NCI-H146 treated with DMSO at 0.1 percent for 48 hours (cell line): ENCODE results near the gene MTNR1A.

Experiments used
- DNase-seq: peaks from one replicate; lab custom pipeline; 2025; ENCODE audit not compliant: unreplicated experiment; lab: John Stamatoyannopoulos, UW

MTNR1A gene

DNA sequence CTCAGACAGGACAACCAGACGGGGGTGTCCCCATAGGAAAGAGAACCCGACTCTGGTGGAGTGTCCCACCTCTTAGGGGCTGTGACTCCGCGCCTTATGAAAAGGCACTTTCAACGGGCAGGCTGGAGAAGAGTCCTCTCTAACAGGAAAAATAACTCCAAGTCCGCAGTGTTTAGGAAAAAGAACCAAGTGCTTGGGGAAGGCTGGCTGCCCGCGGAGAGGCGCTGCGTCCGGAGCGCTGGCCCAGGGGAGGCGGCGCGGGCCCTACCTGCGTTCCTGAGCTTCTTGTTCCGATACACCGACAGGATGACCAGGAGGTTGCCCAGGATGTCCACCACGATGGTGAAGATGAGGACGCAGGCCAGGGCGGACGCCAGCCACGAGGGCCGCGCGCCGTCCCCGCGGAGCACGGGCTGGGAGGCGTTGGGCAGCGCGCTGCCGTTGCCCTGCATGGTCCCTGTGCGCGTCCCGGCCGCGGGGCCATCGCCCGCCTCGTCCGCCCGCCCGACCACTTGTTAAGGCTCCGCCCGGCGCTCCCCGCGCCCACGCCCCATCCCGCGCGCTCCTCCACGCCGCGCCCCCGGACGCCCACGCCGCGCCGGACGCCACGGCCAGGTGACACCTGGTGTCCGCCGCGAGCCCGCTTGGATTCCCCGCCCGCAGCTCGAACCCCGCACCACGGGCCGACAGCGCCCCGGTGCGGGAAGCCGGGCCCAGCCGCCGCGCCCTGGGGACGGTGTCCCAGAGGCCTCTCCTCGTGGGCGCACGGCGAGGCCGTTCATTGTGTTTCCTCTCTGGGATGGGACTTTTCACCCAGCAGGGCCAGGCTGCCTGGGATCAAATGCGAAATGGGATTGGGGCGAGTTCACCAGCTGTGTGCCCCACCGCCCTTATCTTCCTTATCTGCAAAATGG lies at the start of gene MTNR1A:
TSS of gene MTNR1A (minus strand) at position 654 of the 914 bp plus-strand sequence. CDS start at position 452, 202 bp downstream.
- DNase-seq = no peak

DNA sequence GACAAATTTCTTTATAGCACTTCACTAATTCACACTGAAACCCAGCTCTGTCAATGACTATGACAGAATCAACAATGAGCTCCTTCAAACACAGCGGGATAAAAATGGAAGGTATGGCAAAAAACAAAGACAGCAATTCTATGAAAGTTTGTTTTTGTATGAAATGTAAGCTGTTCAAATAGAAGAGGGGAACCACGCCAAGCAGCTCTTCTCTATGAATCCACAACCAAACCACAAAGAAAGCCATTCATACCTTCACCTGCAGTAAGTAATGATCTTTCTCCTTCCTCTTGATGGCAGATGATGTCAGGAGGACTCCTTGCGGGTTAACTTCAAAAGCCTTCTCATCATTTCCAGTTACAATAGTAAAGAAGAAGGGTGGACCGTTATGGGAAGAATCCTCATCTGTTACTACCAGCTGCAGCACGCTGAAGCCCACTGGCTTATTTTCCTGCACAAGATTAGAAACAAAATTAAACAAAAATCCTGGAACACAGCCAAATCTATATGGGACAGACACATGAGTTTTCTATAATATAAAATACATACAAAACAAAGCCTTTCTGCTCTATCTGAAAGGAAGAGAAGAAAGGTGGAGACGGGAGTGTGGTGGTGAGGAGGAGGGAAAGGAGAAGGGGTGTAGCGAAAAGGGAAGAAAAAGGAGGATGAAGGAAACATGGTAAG lies 48.9 kb upstream of the MTNR1A start:
- DNase-seq = no peak

DNA sequence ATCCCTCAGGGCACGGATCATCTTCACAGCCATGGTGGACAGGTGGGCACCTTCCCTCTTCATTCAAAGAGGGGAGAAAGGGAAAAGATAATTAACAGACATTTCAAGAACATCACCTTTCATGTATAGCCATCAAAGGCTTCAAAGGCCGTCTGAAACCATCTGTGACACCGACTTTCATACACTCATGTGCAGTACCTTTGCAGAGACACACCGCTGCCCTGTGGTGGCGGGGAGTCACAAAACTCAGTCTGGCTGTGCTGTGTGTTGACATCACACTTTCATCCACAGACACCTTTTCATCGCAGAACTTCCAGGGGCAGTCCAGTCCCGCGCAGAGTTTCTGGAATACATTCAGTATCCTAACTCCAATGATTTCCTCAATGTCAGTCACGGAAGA lies 47.6 kb upstream of the MTNR1A start:
- DNase-seq = no peak

DNA sequence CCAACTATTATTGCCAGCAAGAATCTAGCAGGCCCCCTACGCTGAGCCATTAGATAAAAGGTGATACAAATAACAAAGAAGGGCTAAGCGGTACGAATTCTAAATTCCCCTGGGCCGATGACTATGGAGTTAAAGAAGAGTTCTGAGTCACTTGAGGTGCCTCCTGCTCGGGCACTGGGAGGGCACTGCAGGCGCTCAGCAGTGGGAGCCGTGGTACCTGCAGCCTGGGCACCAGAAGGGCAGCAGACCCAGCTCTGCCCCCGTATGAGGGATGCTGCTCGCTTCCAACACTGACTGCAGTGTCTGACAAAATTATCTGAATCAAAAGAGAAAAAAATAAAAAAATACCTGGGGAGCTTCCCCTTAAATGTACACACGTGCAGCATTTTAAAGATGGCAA lies 44.1 kb upstream of the MTNR1A start:
- no peak for DNase-seq

DNA sequence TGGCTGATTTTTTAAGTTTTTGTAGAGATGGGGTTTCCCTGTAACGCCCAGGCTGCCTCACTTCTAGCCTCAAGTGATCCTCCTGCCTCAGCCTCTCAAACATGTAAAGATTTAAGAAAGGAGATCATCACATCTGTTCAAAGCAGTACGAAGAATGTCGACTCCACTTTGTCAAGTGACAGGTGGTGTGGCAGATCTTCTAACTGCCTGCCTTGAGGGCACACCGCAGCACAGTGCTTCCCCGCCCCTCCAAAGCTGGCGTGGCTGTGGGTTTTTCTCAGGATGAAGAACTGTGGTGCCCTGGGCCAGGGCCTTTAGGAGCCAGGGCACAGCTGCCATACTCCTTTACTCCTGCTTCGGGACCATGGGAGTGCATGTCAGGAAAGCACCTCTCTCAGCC lies 43.3 kb upstream of the MTNR1A start:
- DNase-seq = no peak

DNA sequence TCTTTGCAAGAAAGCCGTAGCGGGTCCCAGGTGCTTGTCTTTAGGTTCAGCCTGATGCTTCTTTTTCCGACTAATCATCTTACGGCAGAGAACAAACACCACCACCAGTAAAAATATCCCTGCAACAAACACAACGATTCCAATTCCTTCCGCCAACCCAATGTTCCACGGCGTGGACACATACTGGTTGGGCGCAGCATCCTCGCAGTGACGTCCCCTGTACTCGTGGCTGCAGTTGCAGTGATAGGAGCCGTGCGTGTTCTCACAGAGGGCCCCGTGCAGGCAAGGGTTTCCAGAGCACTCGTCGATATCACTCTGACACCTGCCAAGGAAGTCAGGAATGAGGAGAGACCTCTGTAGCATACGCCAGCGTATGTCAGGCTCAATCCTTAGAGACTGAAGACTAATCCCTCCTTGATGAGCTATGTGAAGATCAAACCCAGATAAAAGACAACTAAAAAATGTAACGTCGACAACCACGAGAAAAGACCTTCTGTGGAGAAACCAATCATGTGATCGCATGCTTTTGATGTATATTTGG lies 41.6 kb upstream of the MTNR1A start:
- no peak for DNase-seq

DNA sequence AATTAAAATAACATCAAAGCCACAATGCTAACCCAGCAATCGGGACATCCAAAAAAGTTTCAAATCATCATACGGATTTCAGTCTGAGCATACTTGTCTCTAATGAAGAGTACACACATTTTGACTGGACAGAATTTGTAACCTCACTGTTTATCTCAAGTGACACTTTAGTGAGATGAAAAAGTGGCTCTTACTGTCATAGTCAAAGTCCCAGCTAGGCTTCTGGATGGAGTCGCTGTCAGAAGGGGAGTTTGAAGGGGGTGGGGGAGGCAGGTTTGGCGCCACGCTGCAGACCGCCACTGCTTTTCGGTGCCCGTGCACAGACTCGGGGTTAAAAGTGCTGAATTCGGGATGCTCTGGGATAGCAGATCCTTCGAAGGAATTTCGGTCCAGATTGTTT lies 41.0 kb upstream of the MTNR1A start:
- DNase-seq = no peak

DNA sequence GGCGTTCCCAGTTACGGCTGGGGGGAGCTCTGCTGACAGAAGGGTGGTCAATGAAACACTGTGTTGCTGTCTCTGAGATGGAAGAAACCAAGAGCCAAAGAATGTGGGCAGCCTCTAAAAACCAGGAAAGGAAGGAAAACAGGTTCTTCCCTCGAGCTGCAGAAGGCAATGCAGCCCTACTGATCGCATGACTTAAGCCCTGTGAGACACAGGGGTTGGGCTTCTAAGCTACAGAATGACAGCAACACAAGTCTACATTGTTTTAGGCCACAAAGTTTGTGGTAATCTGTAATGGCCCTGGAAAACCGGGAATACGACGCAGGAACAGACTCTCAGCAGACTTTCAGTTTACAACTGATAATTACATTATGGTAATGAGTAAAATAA lies 38.2 kb upstream of the MTNR1A start:
- no peak for DNase-seq

DNA sequence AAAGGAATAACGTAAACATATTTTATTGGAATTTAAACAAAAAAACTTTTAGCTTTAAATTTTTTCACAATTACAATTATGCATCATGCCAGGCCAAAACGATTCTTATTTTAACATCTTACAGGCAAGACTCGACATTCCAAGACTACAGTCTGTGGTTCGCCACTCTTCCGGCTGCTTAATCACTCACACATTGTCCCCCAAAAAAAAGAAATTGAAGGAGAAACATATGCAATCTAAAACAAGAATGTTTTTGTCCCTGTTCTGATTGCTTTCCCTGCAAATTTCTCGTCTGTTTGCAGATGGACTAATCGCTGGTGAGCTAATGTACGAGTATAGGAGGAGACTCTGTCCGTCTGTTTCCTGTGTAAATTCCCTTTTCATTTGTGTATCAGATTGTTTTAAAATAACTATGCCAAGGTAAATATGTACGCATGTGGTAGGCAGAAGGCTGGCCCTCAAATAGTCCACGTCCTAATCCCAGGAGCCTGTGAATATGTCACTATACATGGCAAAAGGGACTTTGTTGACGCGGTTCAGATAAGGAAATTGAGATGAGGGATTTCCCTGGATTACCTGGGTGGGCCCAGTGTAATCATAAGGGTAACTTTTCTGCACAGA lies 37.7 kb upstream of the MTNR1A start:
- no peak for DNase-seq

DNA sequence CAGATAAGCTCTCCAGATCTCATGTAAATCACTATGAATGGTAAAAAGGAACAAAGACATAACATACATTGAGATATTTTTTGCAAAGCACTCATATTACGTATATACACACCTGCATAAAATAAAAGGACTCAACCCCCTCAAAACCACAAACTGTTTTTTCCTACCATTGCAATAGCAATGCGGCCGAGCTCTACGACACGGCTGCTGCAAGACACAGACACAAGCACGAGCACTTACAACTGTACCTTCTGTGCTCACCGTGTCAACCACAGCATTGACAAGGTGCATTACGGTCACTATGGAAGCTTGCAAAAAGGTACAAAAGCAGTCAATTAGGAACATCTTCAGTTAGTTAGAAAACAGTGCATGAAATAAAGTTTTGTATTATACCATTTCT lies 37.1 kb upstream of the MTNR1A start:
- no peak for DNase-seq

DNA sequence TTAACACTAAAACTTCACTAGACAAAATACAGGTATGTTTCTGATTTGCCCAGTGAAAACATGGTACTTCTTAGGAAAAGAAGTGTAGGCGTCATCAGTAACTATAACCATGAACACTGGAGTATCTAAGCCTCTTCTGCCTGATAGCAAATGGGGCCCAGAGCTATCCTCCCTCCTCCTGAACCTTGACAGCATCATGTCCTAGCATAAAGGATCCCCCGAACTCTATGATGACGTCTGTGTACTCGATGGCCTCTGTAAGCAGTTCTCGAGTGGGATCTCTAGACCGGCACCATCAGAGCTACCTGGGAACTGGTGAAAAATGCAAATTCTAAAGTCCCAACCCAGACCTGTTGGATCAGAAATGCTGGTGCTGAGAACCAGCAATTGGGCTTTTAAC lies 36.3 kb upstream of the MTNR1A start:
- no peak for DNase-seq

DNA sequence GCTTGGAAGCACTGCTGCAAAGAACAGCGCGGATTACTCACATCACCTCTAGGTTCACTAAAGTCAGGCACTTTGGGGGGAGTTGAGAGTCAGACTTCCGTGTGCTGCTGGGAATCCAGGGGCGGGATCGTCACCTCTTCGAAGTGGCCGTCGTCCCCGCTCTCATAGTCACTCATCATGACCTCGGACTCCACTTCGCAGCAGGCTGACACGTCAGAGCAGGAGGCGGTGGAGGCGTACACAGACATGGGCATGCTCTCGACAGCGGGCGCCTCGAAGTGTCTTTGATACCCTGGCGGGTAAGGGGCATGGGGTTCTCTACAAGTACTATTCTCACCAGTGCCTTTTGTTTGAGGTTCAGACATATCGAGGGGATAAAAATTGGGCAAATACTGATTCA lies 33.1 kb upstream of the MTNR1A start:
- DNase-seq = no peak

DNA sequence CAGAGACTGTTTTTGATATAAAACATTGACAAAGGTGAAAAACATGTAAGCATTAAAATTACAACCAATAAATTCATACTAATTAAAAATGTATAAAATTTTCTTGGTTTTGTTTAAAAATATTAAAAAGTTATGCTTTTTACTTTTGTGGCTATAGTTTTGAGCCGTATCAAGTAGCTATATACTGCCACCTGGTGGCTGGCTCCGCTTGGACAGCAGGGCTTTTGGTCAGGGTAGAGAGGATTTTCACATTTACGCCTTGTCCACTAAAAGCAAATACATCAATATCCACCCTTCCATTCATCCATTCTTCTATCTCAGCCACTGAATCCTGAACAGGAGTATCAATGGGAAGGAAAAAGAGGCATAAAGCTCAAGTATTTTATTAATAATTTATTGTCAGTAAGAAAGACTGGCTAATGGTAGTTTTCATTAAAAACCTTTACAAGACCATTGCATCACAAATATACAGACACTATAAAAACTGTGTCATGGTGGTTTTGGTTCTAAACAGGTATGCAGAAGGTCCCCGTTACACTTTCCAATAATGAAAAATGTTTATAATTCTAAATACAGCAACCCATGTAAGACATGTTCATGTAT lies 32.1 kb upstream of the MTNR1A start:
- DNase-seq = no peak

DNA sequence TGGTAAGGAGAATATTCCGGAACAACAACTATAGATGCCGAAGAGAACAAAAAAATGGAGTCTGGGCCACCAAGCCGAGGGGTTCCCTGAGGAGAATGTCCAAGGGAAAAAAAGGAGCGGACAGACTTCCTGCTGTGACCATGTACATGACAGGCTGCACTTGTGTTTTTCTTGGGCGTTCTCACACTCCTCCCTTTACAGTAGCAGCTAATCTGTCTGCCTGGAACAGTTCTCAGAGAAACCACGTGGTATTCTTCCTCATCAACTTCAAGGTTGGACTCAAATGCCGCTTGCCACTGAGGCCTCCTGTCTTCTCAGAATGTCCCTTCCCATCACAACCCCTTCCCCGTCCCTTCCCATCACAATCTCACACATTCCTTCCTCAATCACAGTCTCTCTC lies 30.8 kb upstream of the MTNR1A start:
- no peak for DNase-seq

DNA sequence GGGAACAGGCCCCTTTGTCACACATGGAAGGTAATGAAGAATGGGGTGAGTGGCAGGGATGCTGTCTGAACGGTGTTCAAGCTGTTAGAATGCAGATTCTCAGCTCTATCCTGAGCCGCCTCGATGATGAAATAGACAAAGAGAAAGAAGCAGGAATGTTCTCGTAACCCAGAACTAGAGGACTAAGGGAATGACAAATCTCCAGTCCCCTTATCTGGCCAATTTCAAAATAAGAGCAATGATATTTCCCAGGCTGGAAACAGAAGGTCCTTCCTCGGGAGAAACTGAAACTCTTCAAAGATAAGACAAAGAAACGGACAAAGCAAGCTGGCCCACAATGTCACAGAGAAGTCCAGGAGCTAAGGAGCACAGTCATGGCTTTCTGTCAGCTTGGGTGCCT lies 29.5 kb upstream of the MTNR1A start:
- no peak for DNase-seq

DNA sequence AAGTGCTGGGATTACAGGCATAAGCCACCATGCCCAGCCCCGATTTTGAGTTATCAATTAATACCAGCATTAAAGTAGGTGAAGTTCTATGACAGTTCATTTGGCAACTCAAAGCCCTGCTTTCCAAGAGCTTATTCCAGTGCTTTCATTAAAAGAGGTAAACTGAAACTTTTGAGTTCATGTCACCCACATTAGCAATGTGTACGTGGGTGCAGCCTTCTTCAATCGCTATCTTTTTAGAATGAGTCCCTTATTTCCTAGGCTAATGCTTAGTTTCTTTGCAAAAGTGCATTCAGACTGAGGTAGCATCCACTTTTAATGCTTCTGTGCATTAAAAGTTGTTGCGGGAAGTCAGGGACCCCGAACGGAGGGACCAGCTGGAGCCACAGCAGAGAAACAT lies 26.1 kb upstream of the MTNR1A start:
- no peak for DNase-seq

DNA sequence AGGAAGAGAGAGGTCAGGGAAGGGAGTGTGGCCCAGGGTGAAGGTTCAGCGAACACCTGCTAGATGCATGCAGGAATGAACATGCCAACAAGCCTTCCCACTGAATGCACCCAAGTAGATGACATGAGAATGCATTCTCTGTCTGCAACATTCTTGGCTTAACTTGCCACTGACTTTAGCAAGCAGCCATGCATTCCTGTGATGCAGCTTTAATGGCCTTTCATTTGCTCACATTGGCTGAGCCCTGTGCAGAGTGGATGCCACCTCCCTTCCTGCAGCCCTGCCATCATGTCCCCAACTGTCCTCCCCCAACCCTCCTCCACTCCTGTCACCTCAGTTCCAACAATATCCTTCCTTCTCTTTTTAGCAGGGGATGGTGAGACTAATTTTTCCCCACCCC lies 25.3 kb upstream of the MTNR1A start:
- DNase-seq = no peak

DNA sequence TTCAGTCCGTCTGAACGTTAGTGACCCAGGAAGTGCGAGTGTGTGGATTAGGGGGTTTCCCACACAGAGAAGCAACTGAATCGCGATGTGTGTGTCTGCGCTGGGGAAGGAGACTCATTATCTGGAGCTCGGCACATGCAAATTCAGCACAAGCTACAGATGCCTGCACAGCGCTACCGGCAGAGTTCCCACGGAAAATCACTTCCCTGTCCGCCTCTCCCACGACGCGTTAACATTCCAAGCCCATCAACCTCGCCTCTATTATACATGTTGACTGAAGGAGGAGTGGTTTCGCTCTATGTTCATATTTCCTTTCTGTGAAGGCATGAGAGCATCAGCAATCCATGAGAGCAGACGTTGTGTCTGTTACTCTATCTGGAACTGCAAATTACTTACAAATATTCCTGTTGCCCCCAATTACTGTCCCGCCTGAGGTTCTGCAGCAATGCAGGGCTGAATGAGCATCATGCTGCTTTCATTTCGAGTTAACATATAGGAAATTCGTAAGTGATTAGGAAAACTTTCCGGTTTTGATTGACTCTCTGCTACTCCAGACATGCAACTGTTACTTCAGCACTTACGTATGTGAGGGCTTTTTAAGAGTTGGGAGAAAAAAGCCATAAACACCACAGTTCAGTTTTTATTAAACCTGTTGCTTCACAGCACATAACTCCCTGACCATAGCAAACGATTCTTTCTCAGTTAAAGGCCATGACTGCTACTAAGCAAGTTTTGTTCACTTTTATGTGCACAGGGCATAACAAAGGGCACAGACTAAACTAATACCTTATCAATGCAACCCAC lies 15.0 kb upstream of the MTNR1A start:
- DNase-seq = no peak

DNA sequence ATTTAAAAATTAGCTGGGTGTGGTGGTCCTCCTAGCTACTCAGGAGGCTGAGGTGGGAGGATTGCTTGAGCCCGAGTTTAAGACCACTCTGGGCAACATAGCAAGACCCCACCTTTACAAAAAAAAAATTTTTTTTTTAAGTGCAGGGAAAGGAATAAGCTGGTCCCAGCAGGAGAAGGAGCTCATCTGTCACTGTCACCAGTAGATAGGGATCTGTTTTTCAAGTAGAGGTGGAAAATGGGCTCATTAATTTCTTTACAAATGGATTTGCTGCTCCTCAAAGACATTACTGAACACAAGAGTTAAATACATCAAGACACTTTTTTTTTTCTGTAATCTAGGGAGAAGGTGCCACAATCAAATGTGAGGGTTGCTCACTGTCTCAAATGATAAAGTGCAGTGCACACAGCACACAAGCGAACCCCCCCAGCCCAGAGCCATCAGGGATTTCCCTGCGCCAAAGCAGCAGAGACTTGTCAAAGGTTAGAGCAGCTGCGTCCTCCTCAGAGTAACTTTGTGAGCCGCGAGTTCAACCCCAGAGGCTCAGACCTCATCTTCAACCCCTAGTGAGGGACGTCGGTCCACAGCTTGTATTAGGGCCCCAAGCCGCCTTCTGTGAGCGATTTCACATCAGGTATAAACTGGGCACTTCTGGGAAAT lies 14.3 kb upstream of the MTNR1A start:
- DNase-seq = no peak

DNA sequence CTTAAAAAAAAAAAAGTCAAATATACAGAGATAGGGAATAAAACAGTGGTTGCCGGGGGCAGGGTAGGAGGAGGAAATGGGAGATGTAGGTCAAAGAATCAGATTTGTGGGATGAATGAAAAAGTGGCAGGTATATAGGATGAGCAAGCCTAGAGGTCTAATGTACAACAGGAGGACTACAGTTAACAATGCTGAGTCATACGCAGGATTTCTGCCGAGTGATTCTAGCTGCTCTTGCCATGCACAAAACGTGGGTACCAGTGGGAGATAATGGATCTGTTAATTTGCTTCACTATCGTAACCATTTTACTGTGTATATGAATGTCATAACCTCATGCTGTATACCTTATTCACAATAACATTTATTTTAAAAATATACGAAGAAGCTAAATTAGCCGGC lies 10.7 kb upstream of the MTNR1A start:
- DNase-seq = no peak
